ENCODE measurements around the gene SPOPL. TPM values are rescaled to one million over a fixed set of nuclear protein-coding genes. Genes with fewer than 3 reads are reported as not detected.

Gene SPOPL
- total RNA-seq, 1 experiment from 2014 or later: 13.6 TPM

DNA sequence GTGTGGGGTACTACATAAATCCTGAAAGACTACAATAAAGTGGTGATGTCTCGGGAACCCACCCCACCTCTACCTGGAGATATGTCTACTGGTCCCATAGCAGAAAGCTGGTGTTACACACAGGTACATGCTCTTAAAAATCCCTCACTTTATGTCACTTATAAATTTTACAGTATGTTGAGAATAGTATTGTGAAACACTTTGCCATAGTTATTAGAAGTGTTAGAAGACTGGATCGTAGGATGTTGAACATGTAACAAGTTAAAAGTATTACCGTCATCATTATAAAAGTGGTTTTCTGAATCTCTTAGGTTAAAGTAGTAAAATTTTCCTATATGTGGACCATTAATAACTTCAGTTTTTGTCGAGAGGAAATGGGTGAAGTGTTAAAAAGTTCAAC is 48.6 kb downstream of the SPOPL start:
- H2BK20ac ChIP-seq (ENCODE audit: low read depth, low read length, poor library complexity, severe bottlenecking): no peak overlapping the region
- H3K79me1 ChIP-seq (ENCODE audit: insufficient read depth, low read depth, low read length, poor library complexity, severe bottlenecking): no peaks in the 10 kb centered on the region
- no peak overlapping the region for H2AK5ac ChIP-seq (ENCODE audit: insufficient read length, low read length)
- no peaks in the 10 kb centered on the region for H3K9me3 ChIP-seq (ENCODE audit: control insufficient read depth, low read depth, low read length)
- no peak for DNase-seq
- H3K9ac ChIP-seq (ENCODE audit: extremely low read depth, insufficient read length, low read length): no peak overlapping the region
- H2BK12ac ChIP-seq (ENCODE audit: insufficient read length, low read depth, low read length): no peak overlapping the region
- TF ChIP-seq, protein P1, sequence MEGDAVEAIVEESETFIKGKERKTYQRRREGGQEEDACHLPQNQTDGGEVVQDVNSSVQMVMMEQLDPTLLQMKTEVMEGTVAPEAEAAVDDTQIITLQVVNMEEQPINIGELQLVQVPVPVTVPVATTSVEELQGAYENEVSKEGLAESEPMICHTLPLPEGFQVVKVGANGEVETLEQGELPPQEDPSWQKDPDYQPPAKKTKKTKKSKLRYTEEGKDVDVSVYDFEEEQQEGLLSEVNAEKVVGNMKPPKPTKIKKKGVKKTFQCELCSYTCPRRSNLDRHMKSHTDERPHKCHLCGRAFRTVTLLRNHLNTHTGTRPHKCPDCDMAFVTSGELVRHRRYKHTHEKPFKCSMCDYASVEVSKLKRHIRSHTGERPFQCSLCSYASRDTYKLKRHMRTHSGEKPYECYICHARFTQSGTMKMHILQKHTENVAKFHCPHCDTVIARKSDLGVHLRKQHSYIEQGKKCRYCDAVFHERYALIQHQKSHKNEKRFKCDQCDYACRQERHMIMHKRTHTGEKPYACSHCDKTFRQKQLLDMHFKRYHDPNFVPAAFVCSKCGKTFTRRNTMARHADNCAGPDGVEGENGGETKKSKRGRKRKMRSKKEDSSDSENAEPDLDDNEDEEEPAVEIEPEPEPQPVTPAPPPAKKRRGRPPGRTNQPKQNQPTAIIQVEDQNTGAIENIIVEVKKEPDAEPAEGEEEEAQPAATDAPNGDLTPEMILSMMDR (conservative IDR thresholded peaks at IDR 0.05): no peak
- no peak overlapping the region for H3K4me2 ChIP-seq (ENCODE audit: insufficient read depth, insufficient read length, low read length)
- no peak overlapping the region for H3K14ac ChIP-seq (ENCODE audit: insufficient read depth, low read length)
- Mint-ChIP-seq H3K36me3 (ENCODE audit: insufficient read depth in 1 of 3, low read depth in 3 of 3) (peaks cover 11 to 21% (median 14%) of the 10 kb centered on the region in 3 experiments), H3K27me3 (ENCODE audit: low read depth) (no peaks in the 10 kb centered on the region), H3K4me3 (no peak overlapping the region), H3K27ac (no peak overlapping the region; a peak in 1 of 7 replicates), H3K4me1 (peaks cover 4 to 5% of the 10 kb centered on the region in 2 experiments), H3K9me3 (no peaks in the 10 kb centered on the region; a peak in 1 of 5 replicates)
- H2BK120ac ChIP-seq (ENCODE audit: low read depth, low read length, poor library complexity, severe bottlenecking): no peak overlapping the region
- no peaks in the 10 kb centered on the region for H3K27me3 ChIP-seq (ENCODE audit: insufficient read depth, low read length)
- no peaks in the 10 kb centered on the region for H3K23me2 ChIP-seq (ENCODE audit: insufficient read length, low read depth, low read length, poor library complexity, severe bottlenecking)
- no peak overlapping the region for H3K4ac ChIP-seq (ENCODE audit: low read depth, low read length)
- no peak overlapping the region for H4K8ac ChIP-seq (replicated peaks; ENCODE audit: insufficient read length, low read depth, low read length)
- H2AFZ ChIP-seq (ENCODE audit: low read length): no peak overlapping the region
- no peak overlapping the region for H4K5ac ChIP-seq (ENCODE audit: insufficient read length, low read depth, low read length)
- no peaks in the 10 kb centered on the region for H3K4me1 ChIP-seq (ENCODE audit: insufficient read depth, low read length)
- H2BK5ac ChIP-seq (ENCODE audit: insufficient read length, low read length): no peak overlapping the region
- no peak overlapping the region for H2BK15ac ChIP-seq (ENCODE audit: low read depth, low read length)
- no peak overlapping the region for H3T11ph ChIP-seq (ENCODE audit: low read length)
- no peak overlapping the region for H4K91ac ChIP-seq (ENCODE audit: insufficient read length, low read depth, low read length)
- H3K18ac ChIP-seq (ENCODE audit: insufficient read length, low read depth, low read length): no peak overlapping the region
- no peak overlapping the region for H3K23ac ChIP-seq (ENCODE audit: insufficient read length, low read depth, low read length)
- no peak overlapping the region for H3K56ac ChIP-seq (ENCODE audit: insufficient read length, low read depth, low read length)
- no CpG with 5 or more reads among the region's 4 CpGs for WGBS (ENCODE audit: extremely low coverage, insufficient read length, low lambda C conversion rate)
- no peak overlapping the region for H3K27ac ChIP-seq (ENCODE audit: insufficient read length, low read depth, low read length)
- H4K20me1 ChIP-seq (ENCODE audit: control insufficient read depth, insufficient read depth, insufficient read length): no peaks in the 10 kb centered on the region
- H3K79me2 ChIP-seq (ENCODE audit: insufficient read depth, low read length): no peaks in the 10 kb centered on the region
